ENCODE results near the gene ANO1. TPM values are rescaled to one million over a fixed set of nuclear protein-coding genes. Genes with fewer than 3 reads are reported as not detected.

ANO1 gene
- polyA plus RNA-seq, 1 donor (not counting 4 experiments of a cell fraction or from before 2014, with no cell fraction given) = 45.2 TPM

DNA sequence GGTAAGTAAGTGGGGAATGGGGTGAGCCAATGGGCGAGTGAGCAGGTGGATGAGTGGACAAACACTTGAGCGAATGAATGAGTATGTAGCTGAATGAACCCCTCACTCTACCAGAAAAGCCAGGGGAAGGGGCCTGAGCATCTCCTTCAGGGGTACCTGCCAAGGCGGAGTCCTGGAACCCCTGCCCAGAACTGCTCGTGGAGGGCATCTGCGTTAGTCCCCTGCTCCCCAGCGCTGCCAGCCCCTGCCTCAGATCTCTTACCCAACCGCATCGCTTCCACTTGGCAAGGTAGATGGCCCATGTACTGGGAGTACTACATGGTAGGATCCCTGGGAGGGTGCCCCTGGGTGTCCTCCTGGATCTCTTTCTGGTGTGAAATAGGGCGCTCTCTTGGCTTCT lies 7.4 kb upstream of the ANO1 start:
- dilution Hi-C loops (cut with MboI; ENCODE audit: extremely low pct_ligation_motif_present, low sequenced_read_pairs) = no loop called here
- H3K4me2 ChIP-seq (ENCODE audit: control insufficient read depth, extremely low read depth, insufficient read depth, low read depth, low read length) = no peak overlapping the region

GRCh38 chr11:70071996-70072395 lies 6.1 kb upstream of the ANO1 start:
- DNase-seq (ENCODE audit: low read depth, low spot score) (no peak), FAIRE-seq (no peak)
- H3K4me3 ChIP-seq (ENCODE audit: control insufficient read depth in 2 of 3, extremely low read depth in 1 of 3, insufficient read depth in 2 of 3, low read depth in 1 of 3, low read length in 3 of 3) = no peak overlapping the region
- no peaks in the 10 kb centered on the region for H3K9me3 ChIP-seq (ENCODE audit: control insufficient read depth, low read depth, low read length)
- H2AFZ ChIP-seq (ENCODE audit: control insufficient read depth, low read length) = no peak overlapping the region
- no peak overlapping the region for H3K4me2 ChIP-seq (ENCODE audit: control insufficient read depth, extremely low read depth, insufficient read depth, low read depth, low read length)
- peaks cover 5% of the 10 kb centered on the region for H3K27me3 ChIP-seq (ENCODE audit: control insufficient read depth, extremely low read depth, insufficient read depth, low read length)
- no peaks in the 10 kb centered on the region for H3K36me3 ChIP-seq (ENCODE audit: control insufficient read depth in 2 of 2, extremely low read depth in 1 of 2, insufficient read depth in 2 of 2, low read length in 2 of 2)
- TF ChIP-seq EZH2 (IDR thresholded peaks at IDR 0.05; ENCODE audit: low read length) = no peak
- TF ChIP-seq, protein P1, sequence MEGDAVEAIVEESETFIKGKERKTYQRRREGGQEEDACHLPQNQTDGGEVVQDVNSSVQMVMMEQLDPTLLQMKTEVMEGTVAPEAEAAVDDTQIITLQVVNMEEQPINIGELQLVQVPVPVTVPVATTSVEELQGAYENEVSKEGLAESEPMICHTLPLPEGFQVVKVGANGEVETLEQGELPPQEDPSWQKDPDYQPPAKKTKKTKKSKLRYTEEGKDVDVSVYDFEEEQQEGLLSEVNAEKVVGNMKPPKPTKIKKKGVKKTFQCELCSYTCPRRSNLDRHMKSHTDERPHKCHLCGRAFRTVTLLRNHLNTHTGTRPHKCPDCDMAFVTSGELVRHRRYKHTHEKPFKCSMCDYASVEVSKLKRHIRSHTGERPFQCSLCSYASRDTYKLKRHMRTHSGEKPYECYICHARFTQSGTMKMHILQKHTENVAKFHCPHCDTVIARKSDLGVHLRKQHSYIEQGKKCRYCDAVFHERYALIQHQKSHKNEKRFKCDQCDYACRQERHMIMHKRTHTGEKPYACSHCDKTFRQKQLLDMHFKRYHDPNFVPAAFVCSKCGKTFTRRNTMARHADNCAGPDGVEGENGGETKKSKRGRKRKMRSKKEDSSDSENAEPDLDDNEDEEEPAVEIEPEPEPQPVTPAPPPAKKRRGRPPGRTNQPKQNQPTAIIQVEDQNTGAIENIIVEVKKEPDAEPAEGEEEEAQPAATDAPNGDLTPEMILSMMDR (optimal IDR thresholded peaks at IDR 0.05 in 1 of 3, IDR thresholded peaks at IDR 0.05 in 1 of 3, conservative IDR thresholded peaks at IDR 0.05 in 1 of 3; ENCODE audit: extremely low read depth in 1 of 3, insufficient read depth in 2 of 3, low read length in 3 of 3) = no peak
- H3K79me2 ChIP-seq (ENCODE audit: control insufficient read depth, insufficient read depth, low read length) = no peaks in the 10 kb centered on the region
- no peaks in the 10 kb centered on the region for H4K20me1 ChIP-seq (ENCODE audit: control insufficient read depth, extremely low read depth, insufficient read depth, low read length)
- dilution Hi-C loops (cut with MboI; ENCODE audit: extremely low pct_ligation_motif_present, low sequenced_read_pairs) = no loop called here
- H3K4me1 ChIP-seq (ENCODE audit: control insufficient read depth, extremely low read depth, insufficient read depth, low read length) = no peaks in the 10 kb centered on the region
- H3K27ac ChIP-seq (ENCODE audit: control insufficient read depth, insufficient read depth, low read length) = no peak overlapping the region
- H3K9me1 ChIP-seq (ENCODE audit: control insufficient read depth, extremely low read depth, insufficient read depth, low read length) = no peaks in the 10 kb centered on the region
- no peak overlapping the region for H3K9ac ChIP-seq (ENCODE audit: control insufficient read depth, extremely low read depth, insufficient read depth, low read length)

More for the DNA sequence above, 7.4 kb upstream of the ANO1 start:
- Histone ChIP-seq H3K9me3 (ENCODE audit: control insufficient read depth, low read depth, low read length) (no peaks in the 10 kb centered on the region), H3K27me3 (ENCODE audit: control insufficient read depth, extremely low read depth, insufficient read depth, low read length) (no peaks in the 10 kb centered on the region), H4K20me1 (ENCODE audit: control insufficient read depth, extremely low read depth, insufficient read depth, low read length) (no peaks in the 10 kb centered on the region), H3K4me3 (ENCODE audit: control insufficient read depth in 2 of 3, extremely low read depth in 1 of 3, insufficient read depth in 2 of 3, low read depth in 1 of 3, low read length in 3 of 3) (no peak overlapping the region), H3K9ac (ENCODE audit: control insufficient read depth, extremely low read depth, insufficient read depth, low read length) (no peak overlapping the region), H3K4me1 (ENCODE audit: control insufficient read depth, extremely low read depth, insufficient read depth, low read length) (no peaks in the 10 kb centered on the region), H3K36me3 (ENCODE audit: control insufficient read depth in 2 of 2, extremely low read depth in 1 of 2, insufficient read depth in 2 of 2, low read length in 2 of 2) (no peaks in the 10 kb centered on the region), H3K9me1 (ENCODE audit: control insufficient read depth, extremely low read depth, insufficient read depth, low read length) (no peaks in the 10 kb centered on the region), H2AFZ (ENCODE audit: control insufficient read depth, low read length) (no peak overlapping the region), H3K27ac (ENCODE audit: control insufficient read depth, insufficient read depth, low read length) (no peak overlapping the region), H3K79me2 (ENCODE audit: control insufficient read depth, insufficient read depth, low read length) (no peaks in the 10 kb centered on the region)
- DNase-seq (ENCODE audit: low read depth, low spot score) (no peak), FAIRE-seq (no peak)
- TF ChIP-seq, protein P1 (optimal IDR thresholded peaks at IDR 0.05 in 1 of 3, IDR thresholded peaks at IDR 0.05 in 1 of 3, conservative IDR thresholded peaks at IDR 0.05 in 1 of 3; ENCODE audit: extremely low read depth in 1 of 3, insufficient read depth in 2 of 3, low read length in 3 of 3) = no peak
- no peak for TF ChIP-seq EZH2 (IDR thresholded peaks at IDR 0.05; ENCODE audit: low read length)

Measured in keratinocyte (primary cell).